Measurements from ENCODE around the gene APBA2.

The APBA2 gene

GRCh38 chr15:28955160-28955992, 69.6 kb downstream of the APBA2 start:
- no peaks in the 10 kb centered on the region for H3K36me3 ChIP-seq (ENCODE audit: insufficient read depth, low read length)
- H4K20me1 ChIP-seq (ENCODE audit: insufficient read depth, low read length): no peaks in the 10 kb centered on the region
- H3K4me3 ChIP-seq (ENCODE audit: low read depth, low read length, poor library complexity, severe bottlenecking): no peak overlapping the region
- no peaks in the 10 kb centered on the region for H3K79me2 ChIP-seq (ENCODE audit: insufficient read depth, low read length)
- no peaks in the 10 kb centered on the region for H3F3A ChIP-seq (ENCODE audit: insufficient read depth, low read length)
- H3K9me2 ChIP-seq (ENCODE audit: low read depth, low read length): no peaks in the 10 kb centered on the region
- no peak for TF ChIP-seq CTCF (IDR thresholded peaks at IDR 0.05; ENCODE audit: low read length)
- TF ChIP-seq EZH2 (IDR thresholded peaks at IDR 0.05; ENCODE audit: borderline replicate concordance, low read length): no peak
- no peak overlapping the region for H3K9ac ChIP-seq (ENCODE audit: low read length)
- H2AFZ ChIP-seq (ENCODE audit: low read length): no peak overlapping the region
- H3K9me3 ChIP-seq (ENCODE audit: low read length): no peaks in the 10 kb centered on the region
- H3K27me3 ChIP-seq (ENCODE audit: insufficient read depth, low read length): no peaks in the 10 kb centered on the region
- H3K4me1 ChIP-seq (ENCODE audit: insufficient read depth, low read length, severe bottlenecking): no peaks in the 10 kb centered on the region
- H3K4me2 ChIP-seq (ENCODE audit: low read length): no peak overlapping the region
- H3K27ac ChIP-seq (ENCODE audit: low read depth, low read length, poor library complexity, severe bottlenecking): no peak overlapping the region

GRCh38 chr15:28955993-28956421, 70.2 kb downstream of the APBA2 start:
- Histone ChIP-seq H3K36me3 (ENCODE audit: insufficient read depth, low read length) (no peaks in the 10 kb centered on the region), H3K4me2 (ENCODE audit: low read length) (no peak overlapping the region), H3F3A (ENCODE audit: insufficient read depth, low read length) (no peaks in the 10 kb centered on the region), H3K9me3 (ENCODE audit: low read length) (no peaks in the 10 kb centered on the region), H3K9ac (ENCODE audit: low read length) (no peak overlapping the region), H3K79me2 (ENCODE audit: insufficient read depth, low read length) (no peaks in the 10 kb centered on the region), H3K27me3 (ENCODE audit: insufficient read depth, low read length) (no peaks in the 10 kb centered on the region), H2AFZ (ENCODE audit: low read length) (no peak overlapping the region), H4K20me1 (ENCODE audit: insufficient read depth, low read length) (no peaks in the 10 kb centered on the region), H3K27ac (ENCODE audit: low read depth, low read length, poor library complexity, severe bottlenecking) (no peak overlapping the region), H3K4me3 (ENCODE audit: low read depth, low read length, poor library complexity, severe bottlenecking) (no peak overlapping the region), H3K4me1 (ENCODE audit: insufficient read depth, low read length, severe bottlenecking) (no peaks in the 10 kb centered on the region), H3K9me2 (ENCODE audit: low read depth, low read length) (no peaks in the 10 kb centered on the region)
- no peak for TF ChIP-seq CTCF (IDR thresholded peaks at IDR 0.05; ENCODE audit: low read length)
- TF ChIP-seq EZH2 (IDR thresholded peaks at IDR 0.05; ENCODE audit: borderline replicate concordance, low read length): no peak

- H3K36me3 ChIP-seq (ENCODE audit: insufficient read depth, low read length): no peaks in the 10 kb centered on the region
Observed at GRCh38 chr15:28956491-28956890, 70.7 kb downstream of the APBA2 start.

More at GRCh38 chr15:28956491-28956890, 70.7 kb downstream of the APBA2 start:
- no peaks in the 10 kb centered on the region for H3K27me3 ChIP-seq (ENCODE audit: insufficient read depth, low read length)
- no peaks in the 10 kb centered on the region for H3K79me2 ChIP-seq (ENCODE audit: insufficient read depth, low read length)
- H3K4me2 ChIP-seq (ENCODE audit: low read length): no peak overlapping the region
- TF ChIP-seq CTCF (IDR thresholded peaks at IDR 0.05; ENCODE audit: low read length): no peak
- TF ChIP-seq EZH2 (IDR thresholded peaks at IDR 0.05; ENCODE audit: borderline replicate concordance, low read length): no peak
- H3K4me1 ChIP-seq (ENCODE audit: insufficient read depth, low read length, severe bottlenecking): no peaks in the 10 kb centered on the region
- no peak overlapping the region for H3K27ac ChIP-seq (ENCODE audit: low read depth, low read length, poor library complexity, severe bottlenecking)
- H3K9me2 ChIP-seq (ENCODE audit: low read depth, low read length): no peaks in the 10 kb centered on the region
- H3K9me3 ChIP-seq (ENCODE audit: low read length): no peaks in the 10 kb centered on the region
- H4K20me1 ChIP-seq (ENCODE audit: insufficient read depth, low read length): no peaks in the 10 kb centered on the region
- H3K4me3 ChIP-seq (ENCODE audit: low read depth, low read length, poor library complexity, severe bottlenecking): no peak overlapping the region
- H2AFZ ChIP-seq (ENCODE audit: low read length): no peak overlapping the region
- no peak overlapping the region for H3K9ac ChIP-seq (ENCODE audit: low read length)
- H3F3A ChIP-seq (ENCODE audit: insufficient read depth, low read length): no peaks in the 10 kb centered on the region

All from OCI-LY1 (cell line).